Measurements from ENCODE around the gene DNAJC1.
"Not testable (repeated sequence)": the region's sequence is repeated elsewhere in the genome, so short reads cannot be mapped to it uniquely, and the experiment has no call there.

The DNAJC1 gene

GRCh38 chr10:21907436-21907835 lies 96.1 kb downstream of the DNAJC1 start:
- DNase-seq (ENCODE audit: low read depth in 3 of 3, low spot score in 1 of 3): no peak

GRCh38 chr10:21904930-21905329 lies 98.6 kb downstream of the DNAJC1 start:
- no peak for DNase-seq (ENCODE audit: low read depth in 3 of 3, low spot score in 1 of 3)

GRCh38 chr10:21899736-21900135 lies 103.8 kb downstream of the DNAJC1 start:
- no peak for DNase-seq (ENCODE audit: low read depth in 3 of 3, low spot score in 1 of 3)

- DNase-seq (ENCODE audit: low read depth in 3 of 3, low spot score in 1 of 3): no peak
Observed at GRCh38 chr10:21895932-21896331, 107.6 kb downstream of the DNAJC1 start.

DNA sequence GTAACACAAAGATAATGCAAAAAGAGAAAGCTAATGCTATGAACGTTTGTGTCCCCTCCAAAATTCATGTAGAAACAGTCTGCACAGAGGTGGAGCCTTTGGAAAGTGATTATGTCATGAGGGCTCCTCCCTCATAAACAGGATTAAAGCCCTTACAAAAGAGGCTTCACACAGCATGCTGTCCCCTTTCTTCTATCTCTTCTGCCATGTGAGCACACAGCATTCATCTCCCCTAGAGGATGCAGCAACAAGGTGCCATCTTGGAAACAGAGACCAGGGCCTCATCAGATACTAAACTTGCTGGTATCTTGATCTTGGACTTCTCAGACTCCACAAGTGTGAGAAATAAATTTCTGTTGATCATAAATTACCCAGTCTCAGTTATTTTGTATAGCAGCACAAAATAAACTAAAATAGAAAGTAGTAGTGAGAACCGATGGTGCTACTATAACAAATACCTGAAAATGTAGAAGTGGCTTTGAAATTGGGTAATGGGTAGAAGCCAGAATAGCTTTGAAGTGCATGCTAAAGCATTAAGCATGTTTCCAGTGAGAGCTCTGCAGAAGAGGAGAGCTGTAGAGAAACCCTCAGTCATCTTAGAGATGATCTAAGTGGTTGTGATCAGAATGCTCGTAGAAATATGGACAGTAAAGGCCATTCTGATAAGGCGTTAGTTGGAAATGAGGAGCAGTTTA lies 108.7 kb downstream of the DNAJC1 start:
- no peak for DNase-seq (ENCODE audit: low read depth in 3 of 3, low spot score in 1 of 3)

DNA sequence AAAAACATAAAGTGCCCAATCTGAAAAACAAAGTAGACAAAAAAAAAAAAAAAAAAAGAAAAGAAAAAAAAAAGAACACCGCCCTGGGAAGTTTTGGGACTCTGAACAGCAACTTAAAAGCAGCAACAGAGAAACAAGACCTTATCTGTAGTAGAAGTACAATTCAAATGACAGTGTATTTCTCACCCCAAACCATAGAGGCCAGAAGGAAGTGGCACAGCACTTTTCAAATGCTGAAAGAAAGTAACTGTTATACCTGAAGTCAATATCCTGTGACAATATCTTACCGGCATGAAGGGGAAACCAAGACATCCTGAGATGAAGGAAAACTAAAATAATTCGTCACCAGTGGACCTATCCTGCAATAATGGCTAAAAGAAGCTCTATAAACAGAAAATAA lies 112.1 kb downstream of the DNAJC1 start:
- DNase-seq (ENCODE audit: low read depth in 3 of 3, low spot score in 1 of 3): no peak

DNA sequence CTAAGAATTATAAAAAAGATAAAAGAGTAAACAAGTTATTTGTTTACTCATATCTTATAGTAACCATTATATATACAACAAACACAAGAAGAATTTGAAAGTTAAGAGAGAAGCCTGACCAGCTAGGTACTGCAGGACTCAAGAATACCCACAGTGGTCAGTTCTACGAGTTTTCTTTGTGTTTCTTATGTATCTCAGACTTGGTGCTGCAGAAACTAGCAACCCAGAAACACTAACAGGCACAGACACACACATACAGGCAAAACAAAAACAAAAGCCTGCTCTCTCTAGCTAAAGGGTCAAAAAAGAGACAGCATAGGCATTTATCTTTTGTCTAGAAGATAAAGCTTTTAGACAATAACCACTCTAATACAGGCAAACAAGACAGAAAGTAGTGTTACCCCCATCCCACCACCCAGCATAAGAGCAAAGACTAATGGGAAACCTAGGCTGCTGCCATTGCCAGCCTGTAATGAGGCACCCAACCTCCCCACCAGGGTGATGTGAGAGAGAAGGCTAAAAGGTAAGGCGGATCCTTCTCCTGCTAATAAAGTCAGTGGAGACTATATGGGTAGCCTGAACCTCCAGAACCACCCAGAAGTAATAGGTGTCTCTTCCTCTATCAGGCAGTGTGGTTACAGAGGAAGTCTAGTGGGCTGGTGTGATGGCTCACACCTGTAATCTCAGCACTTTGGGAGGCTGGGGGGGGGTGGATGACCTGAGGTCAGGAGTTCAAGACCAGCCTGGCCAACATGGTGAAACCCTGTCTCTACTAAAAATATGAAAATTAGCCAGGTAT lies 113.9 kb downstream of the DNAJC1 start:
- no peak for DNase-seq (ENCODE audit: low read depth in 3 of 3, low spot score in 1 of 3)

DNA sequence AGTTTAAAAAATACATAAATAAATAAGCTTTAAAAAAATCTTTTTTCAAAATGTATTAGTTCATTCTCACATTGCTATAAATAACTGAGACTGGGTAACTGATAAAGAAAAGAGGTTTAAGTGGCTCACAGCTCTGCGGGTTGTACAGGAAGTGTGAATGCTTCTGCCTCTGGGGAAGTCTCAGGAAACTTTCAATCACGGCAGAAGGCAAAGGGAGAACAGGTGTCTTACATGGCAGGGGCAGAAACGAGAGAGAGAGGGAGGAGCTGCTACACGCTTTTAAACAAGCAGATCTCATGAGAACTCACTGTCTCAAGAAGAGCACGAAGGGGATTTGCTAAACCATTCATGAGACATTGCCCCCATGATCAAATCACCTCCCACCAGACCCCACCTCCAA lies 114.6 kb downstream of the DNAJC1 start:
- DNase-seq (ENCODE audit: low read depth in 3 of 3, low spot score in 1 of 3): no peak

- no peak for DNase-seq (ENCODE audit: low read depth in 3 of 3, low spot score in 1 of 3)
Observed at GRCh38 chr10:21885940-21886339, 117.6 kb downstream of the DNAJC1 start.

GRCh38 chr10:21873198-21873597 lies 130.3 kb downstream of the DNAJC1 start:
- DNase-seq (ENCODE audit: low read depth in 3 of 3, low spot score in 1 of 3): no peak

GRCh38 chr10:21872771-21873170 lies 130.8 kb downstream of the DNAJC1 start:
- not testable (repeated sequence) for DNase-seq (ENCODE audit: low read depth in 3 of 3, low spot score in 1 of 3)

- DNase-seq (ENCODE audit: low read depth in 3 of 3, low spot score in 1 of 3): no peak
Observed at GRCh38 chr10:21870849-21871248, 132.7 kb downstream of the DNAJC1 start.

- not testable (repeated sequence) for DNase-seq (ENCODE audit: low read depth in 3 of 3, low spot score in 1 of 3)
Observed at GRCh38 chr10:21869087-21869486, 134.4 kb downstream of the DNAJC1 start.

DNA sequence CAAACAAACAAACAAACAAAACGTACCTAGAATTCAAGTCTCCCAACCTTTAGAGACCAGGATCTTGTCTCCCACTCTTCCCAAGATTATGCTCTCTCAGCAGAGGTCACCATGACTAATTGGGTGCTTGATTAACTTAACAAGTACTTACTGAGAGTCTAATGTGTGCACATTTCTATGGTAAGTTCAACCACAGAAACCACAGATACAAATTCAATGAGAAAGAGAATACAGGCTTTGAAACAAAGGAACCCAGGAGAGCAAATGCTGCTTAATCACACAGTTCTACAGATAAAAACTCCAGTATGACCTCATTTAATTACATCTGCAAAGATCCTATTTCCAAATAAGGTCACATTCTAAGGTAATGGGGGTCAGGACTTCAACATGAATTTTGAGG lies 142.8 kb downstream of the DNAJC1 start:
- DNase-seq (ENCODE audit: low read depth in 3 of 3, low spot score in 1 of 3): no peak

- no peak for DNase-seq (ENCODE audit: low read depth in 3 of 3, low spot score in 1 of 3)
Observed at GRCh38 chr10:21858455-21858854, 145.1 kb downstream of the DNAJC1 start.

- no peak for DNase-seq (ENCODE audit: low read depth in 3 of 3, low spot score in 1 of 3)
Observed at GRCh38 chr10:21849607-21850006, 153.9 kb downstream of the DNAJC1 start.

- no peak for DNase-seq (ENCODE audit: low read depth in 3 of 3, low spot score in 1 of 3)
Observed at GRCh38 chr10:21843645-21844044, 159.9 kb downstream of the DNAJC1 start.

GRCh38 chr10:21841273-21841672 lies 162.3 kb downstream of the DNAJC1 start:
- not testable (repeated sequence) for DNase-seq (ENCODE audit: low read depth in 3 of 3, low spot score in 1 of 3)

DNA sequence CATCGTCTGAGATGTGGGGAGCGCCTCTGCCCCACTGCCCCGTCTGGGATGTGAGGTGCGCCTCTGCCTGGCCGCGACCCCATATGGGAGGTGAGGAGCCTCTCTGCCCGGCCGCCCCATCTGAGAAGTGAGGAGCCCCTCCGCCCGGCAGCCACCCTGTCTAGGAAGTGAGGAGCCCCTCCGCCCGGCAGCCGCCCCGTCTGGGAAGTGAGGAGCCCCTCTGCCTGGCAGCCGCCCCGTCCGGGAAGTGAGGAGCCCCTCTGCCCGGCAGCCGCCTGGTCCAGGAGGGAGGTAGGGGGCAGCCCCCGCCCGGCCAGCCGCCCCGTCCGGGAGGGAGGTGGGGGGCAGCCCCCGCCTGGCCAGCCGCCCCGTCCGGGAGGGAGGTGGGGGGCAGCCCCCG lies 166.0 kb downstream of the DNAJC1 start:
- not testable (repeated sequence) for DNase-seq (ENCODE audit: low read depth in 3 of 3, low spot score in 1 of 3)

DNA sequence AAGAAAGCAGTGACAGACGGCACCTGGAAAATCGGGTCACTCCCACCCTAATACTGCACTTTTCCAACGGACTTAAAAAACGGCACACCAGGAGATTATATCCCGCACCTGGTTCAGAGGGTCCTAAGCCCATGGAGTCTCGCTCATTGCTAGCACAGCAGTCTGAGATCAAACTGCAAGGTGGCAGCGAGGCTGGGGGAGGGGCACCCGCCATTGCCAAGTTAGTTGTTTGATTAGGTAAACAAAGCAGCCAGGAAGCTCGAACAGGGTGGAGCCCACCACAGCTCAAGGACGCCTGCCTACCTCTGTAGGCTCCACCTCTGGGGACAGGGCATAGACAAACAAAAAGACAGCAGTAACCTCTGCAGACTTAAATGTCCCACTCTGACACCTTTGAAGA lies 169.0 kb downstream of the DNAJC1 start:
- not testable (repeated sequence) for DNase-seq (ENCODE audit: low read depth in 3 of 3, low spot score in 1 of 3)

GRCh38 chr10:21832821-21833130 lies 170.8 kb downstream of the DNAJC1 start:
- no peak for DNase-seq (ENCODE audit: low read depth in 3 of 3, low spot score in 1 of 3)

DNA sequence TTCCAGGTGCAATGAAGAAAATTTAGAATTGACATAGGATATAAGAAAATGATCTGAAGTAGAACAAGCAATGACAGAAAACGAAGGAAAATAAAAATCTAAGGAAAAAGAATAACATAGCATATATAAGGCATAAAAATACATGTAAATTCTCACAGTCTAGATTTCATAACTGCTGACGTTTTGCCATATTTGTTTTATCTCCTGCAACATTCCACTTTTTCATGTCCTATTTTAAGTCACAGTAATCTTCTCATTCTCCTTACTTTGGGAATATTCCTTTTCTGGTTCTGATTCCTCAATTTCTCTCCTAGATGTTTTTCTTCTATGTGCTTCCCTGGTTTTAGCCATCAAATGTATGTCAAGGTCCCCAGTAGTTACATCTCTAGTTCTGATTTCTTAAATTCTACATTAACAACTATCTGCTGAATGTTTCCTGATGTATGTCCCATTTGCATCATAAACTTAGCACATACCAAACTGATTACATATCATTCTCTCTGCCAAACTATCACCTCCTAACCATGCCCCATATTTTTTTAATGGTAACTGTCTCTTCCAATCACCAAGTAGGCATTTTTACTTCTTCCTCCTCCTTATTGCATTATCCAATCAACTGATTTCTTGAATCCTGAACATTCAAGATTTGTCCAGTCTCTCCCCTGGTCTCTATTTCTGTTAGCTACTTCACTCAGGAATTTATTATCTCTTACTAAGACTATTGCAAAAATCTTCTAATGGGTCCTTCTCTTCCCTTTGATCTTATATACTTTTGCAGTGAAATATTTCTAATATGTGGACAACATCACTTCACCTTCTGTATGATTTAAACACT lies 171.3 kb downstream of the DNAJC1 start:
- DNase-seq (ENCODE audit: low read depth in 3 of 3, low spot score in 1 of 3): no peak
